Measurements from ENCODE around the gene USF2.
"Not testable (repeated sequence)": the region's sequence is repeated elsewhere in the genome, so short reads cannot be mapped to it uniquely, and the experiment has no call there.

Gene USF2

GRCh38 chr19:35268536-35269437 is at the start of gene USF2:
TSS of gene USF2 (plus strand) at chr19:35268962. CDS start at chr19:35269102, 140 bp downstream.
- DNase-seq = peak; percentile 75

GRCh38 chr19:35219008-35219407 is 49.8 kb upstream of the USF2 start:
- no peak for DNase-seq

- no peak for DNase-seq
Observed at GRCh38 chr19:35220315-35220921, 48.3 kb upstream of the USF2 start.

GRCh38 chr19:35220973-35221590 is 47.7 kb upstream of the USF2 start:
- not testable (repeated sequence) for DNase-seq

GRCh38 chr19:35222373-35223015 is 46.3 kb upstream of the USF2 start:
- no peak for DNase-seq

- no peak for DNase-seq
Observed at GRCh38 chr19:35223084-35223790, 45.5 kb upstream of the USF2 start.

GRCh38 chr19:35223862-35224505 is 44.8 kb upstream of the USF2 start:
- DNase-seq = no peak

GRCh38 chr19:35224681-35225571 is 43.8 kb upstream of the USF2 start:
- no peak for DNase-seq

GRCh38 chr19:35225951-35226350 is 42.8 kb upstream of the USF2 start:
- no peak for DNase-seq

GRCh38 chr19:35226748-35227147 is 42.0 kb upstream of the USF2 start:
- no peak for DNase-seq

- no peak for DNase-seq
Observed at GRCh38 chr19:35228177-35228930, 40.4 kb upstream of the USF2 start, which contains the start of gene FAM187B. TSS of gene FAM187B (minus strand) at chr19:35228739. CDS start at chr19:35228680, 59 bp downstream.

- no peak for DNase-seq
Observed at GRCh38 chr19:35229601-35230000, 39.2 kb upstream of the USF2 start.

GRCh38 chr19:35231956-35232645 is 36.7 kb upstream of the USF2 start:
- no peak for DNase-seq

- DNase-seq = no peak
Observed at GRCh38 chr19:35232912-35233311, 35.9 kb upstream of the USF2 start.

GRCh38 chr19:35236638-35237400 is 31.9 kb upstream of the USF2 start:
- DNase-seq = no peak

- DNase-seq = not testable (repeated sequence)
Observed at GRCh38 chr19:35239597-35239996, 29.2 kb upstream of the USF2 start.

GRCh38 chr19:35240327-35240726 is 28.4 kb upstream of the USF2 start:
- no peak for DNase-seq

GRCh38 chr19:35241417-35241816 is 27.3 kb upstream of the USF2 start:
- DNase-seq = no peak
